HL-60/S4 treated with phorbol 12-myristate 13-acetate at 8.2 ng/mL for 4 days and 3 days (cell line): ENCODE measurements around the gene TP53I13.

Experiments used
- in situ Hi-C: fragments of 300-500 bp; cut with MboI; formaldehyde crosslinking; loops from 2 replicates; pipeline ENCODE4 v1.15.0; 2022; ENCODE audit warnings: low sequenced_read_pairs

Gene TP53I13

GRCh38 chr17:29579866-29580771, 11.6 kb downstream of the TP53I13 start:
- in situ Hi-C loops = no loop called here

- in situ Hi-C loops = no loop called here
These were observed 13.2 kb downstream of the TP53I13 start for GRCh38 chr17:29581583-29582253.

GRCh38 chr17:29582254-29582765, 13.8 kb downstream of the TP53I13 start:
- in situ Hi-C loops = no loop called here

GRCh38 chr17:29582772-29583171, 14.3 kb downstream of the TP53I13 start:
- in situ Hi-C loops = no loop called here

GRCh38 chr17:29583324-29584248, 15.1 kb downstream of the TP53I13 start:
- in situ Hi-C loops = no loop called here

- in situ Hi-C loops = no loop called here
These were observed 16.1 kb downstream of the TP53I13 start for GRCh38 chr17:29584452-29585079.

- in situ Hi-C loops = no loop called here
These were observed 16.7 kb downstream of the TP53I13 start for GRCh38 chr17:29585080-29585751.

GRCh38 chr17:29586676-29587469, 18.4 kb downstream of the TP53I13 start:
- in situ Hi-C loops = no loop called here

GRCh38 chr17:29587591-29587990, 19.1 kb downstream of the TP53I13 start:
- in situ Hi-C loops = no loop called here

GRCh38 chr17:29588017-29588561, 19.6 kb downstream of the TP53I13 start:
- in situ Hi-C loops = no loop called here

GRCh38 chr17:29588562-29589411, 20.3 kb downstream of the TP53I13 start:
- in situ Hi-C loops = no loop called here

- in situ Hi-C loops = no loop called here
These were observed 21.3 kb downstream of the TP53I13 start, which contains the start of gene GIT1 for GRCh38 chr17:29589524-29590410. Gene GIT1 (minus strand): TSS chr17:29589648. CDS start chr17:29589378, 270 bp downstream.

- in situ Hi-C loops = no loop called here
These were observed 22.1 kb downstream of the TP53I13 start for GRCh38 chr17:29590411-29591145.

- in situ Hi-C loops = no loop called here
These were observed 22.7 kb downstream of the TP53I13 start for GRCh38 chr17:29591146-29591736.

GRCh38 chr17:29591737-29592608, 23.5 kb downstream of the TP53I13 start:
- in situ Hi-C loops = no loop called here
